GM18519 (cell line): ENCODE data around the gene TMTC2.

ENCODE experiments used
- ATAC-seq: cut with Tn5 transposase; IDR thresholded peaks from one replicate; pipeline ENCODE4 v1.9.1; 2021; ENCODE audit warnings: mild to moderate bottlenecking, moderate library complexity; ENCODE audit not compliant: unreplicated experiment, low FRiP score

TMTC2 gene

DNA sequence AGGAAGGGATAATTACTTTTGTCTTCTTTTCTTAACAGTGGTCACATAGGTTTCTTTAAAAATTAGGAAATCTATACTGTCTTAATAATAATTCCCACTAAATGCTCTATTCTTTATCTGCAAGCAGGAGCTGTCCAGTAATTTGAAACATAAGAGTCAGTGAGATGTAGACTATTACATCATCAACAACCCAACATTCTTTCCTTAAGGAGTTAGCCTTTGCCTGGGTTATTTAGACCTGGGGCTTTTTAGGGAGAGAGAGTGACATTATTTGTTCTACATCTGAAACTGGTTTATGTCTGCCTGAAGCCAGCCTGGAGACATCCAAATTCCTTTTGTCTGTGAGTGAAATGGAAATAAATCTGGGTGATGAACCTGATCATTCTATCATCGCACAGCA is 294.4 kb downstream of the TMTC2 start:
- ATAC-seq = no peak

DNA sequence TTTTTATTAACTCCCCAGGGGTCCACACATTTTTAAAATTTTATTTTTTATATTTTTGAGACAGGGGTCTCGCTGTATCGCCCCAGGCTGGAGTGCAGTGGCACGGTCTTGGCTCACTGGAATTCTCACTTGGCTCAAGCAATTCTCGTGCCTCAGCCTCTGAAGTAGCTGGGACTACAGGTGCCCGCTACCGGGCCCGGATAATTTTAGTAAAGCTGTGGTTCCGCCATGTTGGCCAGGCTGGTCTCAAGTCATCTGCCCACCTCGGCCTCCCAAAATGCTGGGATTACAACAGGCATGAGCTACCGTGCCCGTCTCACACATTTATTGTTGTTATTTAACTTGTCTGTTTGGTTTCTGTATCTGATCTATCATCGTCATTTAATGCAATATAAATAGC is 307.4 kb downstream of the TMTC2 start:
- ATAC-seq = no peak

DNA sequence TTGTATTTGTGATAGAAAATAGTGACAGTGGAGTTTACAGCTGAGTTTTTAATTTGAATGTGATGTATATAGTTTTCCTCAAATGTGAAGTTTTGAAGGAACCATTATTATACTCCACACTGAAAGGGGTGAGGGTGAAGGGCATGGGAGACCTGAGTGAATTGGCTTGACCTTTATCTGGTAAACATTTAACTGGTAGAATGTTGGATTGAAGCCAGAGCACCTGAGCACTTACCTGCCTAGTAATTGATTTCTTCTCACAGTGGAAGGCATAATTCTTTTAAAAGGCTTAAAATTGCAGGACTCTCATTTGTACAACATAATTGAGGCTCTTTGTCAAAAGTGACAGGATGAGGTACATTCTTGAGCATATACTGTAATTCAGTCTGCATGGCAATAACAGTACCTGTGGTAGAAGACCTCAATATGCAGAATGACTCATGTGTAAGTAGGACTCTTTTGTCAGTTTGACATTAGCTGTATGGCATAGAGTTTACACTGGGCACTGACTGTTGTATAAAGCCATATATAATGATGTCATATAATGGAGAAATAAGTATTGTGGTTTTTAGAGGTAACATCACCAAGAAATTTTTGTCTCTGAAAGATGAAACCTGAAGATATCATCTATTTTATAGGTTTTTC is 309.6 kb downstream of the TMTC2 start:
- ATAC-seq = peak; percentile 94

DNA sequence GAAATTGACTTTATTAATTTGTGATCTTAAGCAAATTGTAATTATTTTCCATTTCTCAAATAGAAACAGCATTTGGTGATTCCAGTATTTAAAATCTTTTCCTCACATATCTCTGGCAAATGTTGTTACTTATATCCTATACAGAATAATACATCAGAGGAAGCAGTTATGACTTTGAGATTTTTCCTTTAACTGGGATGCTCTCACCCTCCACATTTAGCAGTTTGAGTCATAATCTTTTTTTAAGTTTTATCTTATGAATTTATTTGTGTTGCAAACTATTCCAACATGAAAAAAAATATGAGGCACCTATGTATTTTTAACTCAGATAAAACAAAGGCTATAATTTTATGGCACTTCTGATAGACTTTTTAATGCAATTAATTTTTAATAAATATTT is 311.8 kb downstream of the TMTC2 start:
- no peak for ATAC-seq

DNA sequence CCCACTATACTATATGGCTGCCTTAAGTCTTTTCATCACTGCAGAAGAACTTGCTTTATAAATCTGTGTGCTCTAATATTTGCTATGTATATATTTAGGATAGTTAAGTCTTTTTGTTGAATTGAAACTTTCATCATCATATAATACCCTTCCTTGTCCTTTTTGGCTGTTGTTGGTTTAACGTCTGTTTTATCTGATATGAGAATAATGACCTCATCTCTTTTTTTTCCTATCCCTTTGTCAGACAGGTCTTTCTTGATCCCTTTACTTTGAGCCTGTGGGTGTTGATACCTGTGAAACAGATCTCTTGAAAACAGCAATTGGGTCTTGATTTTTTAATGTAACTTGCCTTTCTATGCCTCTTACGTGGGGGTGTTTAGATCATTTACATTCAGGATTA is 316.3 kb downstream of the TMTC2 start:
- no peak for ATAC-seq

DNA sequence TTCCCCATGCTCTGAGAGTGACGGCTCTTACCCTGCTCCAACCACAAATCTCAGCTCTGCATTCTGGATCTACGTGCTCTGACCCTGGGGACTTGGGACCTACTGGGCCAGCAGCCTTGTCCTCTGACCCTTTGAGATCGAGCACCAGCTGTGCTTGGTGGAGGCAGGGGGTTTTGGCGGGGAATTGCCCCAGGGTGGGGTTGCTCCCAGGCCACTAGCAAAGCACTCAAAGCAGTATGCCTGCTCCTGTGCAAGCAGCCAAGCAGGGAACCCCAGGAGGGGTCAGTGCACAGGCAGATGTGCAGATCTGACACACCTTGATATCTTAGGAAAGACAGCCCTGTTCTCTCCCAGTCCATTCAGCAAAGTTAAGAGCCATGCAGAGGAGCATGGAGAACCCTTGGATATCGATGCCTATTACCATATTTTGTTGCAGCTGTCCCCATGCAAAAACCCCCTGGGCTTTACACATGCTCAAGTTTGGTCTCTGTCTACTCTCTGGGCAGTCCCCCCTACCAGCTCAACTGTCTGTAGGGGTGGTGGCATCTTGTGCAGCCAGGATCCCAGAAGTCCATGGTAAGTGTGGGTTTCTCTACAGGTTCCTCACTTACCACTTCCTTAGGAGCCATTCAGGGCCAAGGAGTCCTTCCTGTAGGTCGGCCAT is 319.0 kb downstream of the TMTC2 start:
- ATAC-seq = no peak

DNA sequence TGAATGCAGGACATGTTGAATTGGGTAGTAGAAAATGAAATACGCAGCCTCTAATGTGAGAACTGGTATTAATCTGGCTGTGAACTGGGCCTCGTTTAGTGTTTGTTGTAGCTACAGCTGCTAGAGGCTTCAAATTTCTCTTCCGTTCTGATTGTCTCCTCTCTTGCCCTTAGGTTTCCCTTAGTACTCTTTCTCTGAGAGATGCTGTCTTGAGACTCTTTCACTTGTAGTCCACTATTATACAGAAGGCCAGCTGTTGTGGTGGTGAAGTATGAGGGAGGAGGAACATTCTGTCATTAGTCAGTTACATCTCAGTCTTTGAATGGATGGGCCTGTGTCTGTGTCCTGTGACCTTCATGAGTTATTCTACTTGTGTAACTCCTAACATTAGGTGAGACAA is 322.0 kb downstream of the TMTC2 start:
- ATAC-seq = no peak

DNA sequence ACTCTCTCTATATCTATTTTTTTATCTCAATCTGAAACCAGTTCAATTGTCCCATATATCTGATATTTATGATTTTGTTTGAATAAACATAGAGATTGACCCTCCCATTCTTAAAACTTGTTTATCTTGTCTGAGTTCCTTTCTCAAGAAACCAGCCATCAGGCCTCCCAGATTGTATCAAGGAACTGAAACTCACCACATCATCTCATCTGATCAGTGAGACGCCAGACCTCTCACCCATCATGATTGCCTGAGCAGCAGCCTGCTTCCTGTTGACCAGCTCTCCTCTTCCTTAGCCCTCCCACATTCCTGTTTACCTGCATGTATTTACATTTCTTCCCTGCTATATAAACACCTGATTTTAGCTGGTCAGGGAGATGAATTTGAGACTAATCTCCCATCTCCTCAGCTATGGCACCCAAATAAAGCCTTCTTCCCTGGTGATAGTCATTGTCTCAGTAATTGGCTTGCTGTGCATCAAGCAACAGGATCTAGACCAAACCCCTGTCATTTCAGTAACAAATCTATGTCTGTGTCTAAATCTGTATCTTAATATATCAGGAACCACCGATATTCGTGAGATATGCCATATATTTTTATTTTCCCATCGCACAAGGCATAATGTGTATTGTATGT is 323.6 kb downstream of the TMTC2 start:
- ATAC-seq = no peak

DNA sequence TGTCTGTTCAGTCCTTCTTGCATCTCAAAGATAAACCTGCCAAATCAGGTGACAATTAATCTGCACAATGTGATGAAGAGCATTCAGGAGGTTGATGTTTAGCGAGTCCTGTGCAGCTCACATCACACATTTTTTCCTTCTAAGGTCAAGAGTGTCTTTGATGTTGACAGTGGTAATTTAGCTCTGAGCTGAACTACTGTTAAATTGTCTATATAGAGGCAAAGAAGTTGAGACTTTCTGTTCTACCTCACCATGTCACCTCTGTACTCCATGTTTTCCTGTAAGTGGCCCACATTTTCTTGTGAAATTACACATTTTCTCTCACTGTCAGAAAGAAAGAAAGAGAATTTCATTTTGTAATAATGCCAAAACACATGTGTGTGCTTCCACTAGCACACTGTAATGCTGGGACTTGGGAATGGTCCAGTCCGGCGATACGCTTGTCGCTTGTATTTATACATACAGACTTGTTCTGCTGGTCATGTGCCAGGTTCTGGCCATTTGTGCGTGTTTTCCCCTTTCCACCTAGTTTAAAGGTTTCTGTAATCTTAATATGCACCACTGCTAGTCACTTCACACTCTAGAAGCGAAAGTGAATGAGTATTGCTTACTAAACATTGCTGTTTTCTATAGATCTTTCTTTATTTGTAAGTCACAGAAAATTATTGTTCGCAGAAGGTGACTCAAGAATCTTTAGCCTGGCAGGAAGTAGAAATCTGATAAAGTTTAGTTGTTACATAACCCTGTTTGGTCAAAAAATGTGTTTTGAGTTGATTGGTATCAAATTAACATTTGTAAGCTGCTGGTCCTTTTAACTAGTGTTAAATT is 328.9 kb downstream of the TMTC2 start:
- no peak for ATAC-seq

DNA sequence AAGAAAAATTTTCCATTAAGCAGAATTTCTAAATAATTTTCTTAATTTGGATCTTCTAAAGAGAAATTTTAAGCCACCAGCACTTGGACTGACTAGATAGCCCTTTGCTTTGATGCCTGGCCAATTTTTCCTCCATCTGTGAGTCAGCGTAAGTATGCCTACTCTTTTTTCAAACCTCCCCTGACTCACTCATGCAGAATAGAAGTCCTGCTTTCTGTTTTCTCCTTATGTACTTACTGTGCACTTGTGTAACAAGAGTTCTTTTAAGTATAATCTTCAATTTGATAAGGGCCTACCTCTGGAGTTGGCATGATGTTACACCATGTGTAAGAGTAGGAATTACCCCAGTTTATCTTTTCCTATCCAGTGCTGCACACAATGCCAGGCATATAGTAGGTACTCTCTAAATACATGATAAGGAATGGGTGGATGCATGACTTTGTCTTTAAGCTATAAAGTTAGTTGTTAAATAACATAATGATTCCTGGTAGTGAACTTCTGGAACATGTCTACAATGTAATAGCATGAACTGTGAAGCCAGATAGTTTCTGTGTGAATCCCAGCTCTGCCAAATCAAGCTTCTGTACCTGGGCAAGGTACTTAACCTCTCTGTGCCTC is 329.6 kb downstream of the TMTC2 start:
- no peak for ATAC-seq

DNA sequence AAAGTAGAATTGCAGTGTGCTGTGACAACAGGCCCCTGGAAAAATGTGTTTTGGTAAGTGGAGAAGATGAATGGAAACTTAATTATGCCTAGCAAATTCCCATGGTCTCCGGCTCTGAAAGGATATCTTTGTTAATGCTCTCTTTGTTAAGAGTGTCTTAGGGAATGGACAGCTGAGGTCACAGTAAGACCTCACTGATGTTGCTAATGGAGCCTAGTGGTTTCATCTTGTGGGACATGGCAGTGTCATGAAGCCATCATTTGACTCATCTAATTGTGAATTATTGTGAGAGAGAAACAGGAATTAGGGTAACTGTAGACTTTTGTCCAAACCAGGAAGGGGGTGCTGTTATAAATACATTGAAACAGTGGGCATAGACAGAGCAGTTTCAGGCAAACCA is 330.3 kb downstream of the TMTC2 start:
- ATAC-seq = no peak

DNA sequence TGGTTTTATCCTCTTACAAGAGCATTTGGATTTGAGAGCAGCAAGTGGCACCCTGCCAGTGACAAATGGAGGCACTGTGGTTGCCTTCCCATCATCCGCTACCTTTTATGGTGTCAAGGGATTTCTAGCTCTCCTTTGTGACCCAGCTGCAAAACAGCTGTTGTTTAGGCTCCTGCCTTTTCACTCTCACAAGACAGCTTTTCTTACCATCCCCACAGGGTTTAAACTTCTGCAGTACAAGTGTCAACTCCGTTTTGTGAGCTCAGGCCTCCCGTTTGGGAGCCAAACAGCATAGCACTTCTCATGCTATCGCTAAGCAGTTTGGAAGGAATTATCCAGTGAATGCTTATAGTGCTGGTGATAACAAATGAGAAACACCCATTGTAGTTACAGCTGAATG is 331.4 kb downstream of the TMTC2 start:
- ATAC-seq = no peak

DNA sequence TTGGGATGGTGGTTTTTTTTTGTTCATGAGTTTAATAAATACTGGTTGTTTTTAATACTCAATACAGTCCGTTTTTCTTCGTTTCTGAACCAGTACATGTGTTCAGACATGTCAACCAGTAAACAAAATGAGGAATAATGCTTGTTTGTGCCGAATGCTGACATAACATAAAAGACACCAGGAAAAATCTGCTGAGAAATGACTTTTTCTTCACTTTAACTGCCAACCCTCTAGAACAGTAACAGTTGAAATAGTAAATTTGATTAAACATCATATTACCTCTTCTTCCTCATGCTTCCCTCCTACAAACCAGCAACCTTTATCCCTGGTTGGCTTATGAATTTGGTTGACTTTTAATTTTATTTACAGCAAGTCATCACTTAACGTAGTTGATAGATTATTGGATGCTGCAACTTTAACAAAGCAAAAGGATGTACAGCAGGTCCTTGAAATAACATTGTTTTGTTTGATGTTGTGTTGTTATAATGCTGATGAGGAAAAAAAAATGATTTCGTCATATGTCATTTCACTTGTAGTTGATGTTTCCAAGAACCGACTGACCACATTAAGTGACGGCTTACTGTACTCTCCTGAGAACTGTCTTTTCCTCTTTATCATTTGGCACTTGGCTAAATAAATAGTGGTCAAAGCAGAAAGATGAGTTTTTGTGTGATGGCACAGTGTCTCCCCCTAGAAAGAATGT is 340.5 kb downstream of the TMTC2 start:
- ATAC-seq = no peak

DNA sequence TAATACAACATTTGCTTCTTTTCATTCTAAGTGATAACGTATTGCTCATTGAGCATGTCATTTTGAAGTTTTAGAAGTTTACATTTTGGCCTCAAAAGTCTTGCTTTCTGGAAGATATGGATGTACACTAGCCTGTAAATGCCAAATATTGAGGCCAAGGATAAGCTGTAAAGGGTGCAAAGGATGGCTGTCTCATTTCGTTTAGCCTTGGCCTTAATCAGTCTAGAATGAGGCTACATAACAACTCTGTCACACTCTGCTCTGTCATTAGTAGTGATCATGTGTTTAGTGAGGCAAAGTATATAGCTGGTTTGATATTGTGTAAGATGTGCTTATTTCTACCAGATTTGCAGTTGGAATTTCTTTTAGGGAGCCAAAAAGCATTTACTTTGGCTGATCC is 344.5 kb downstream of the TMTC2 start:
- ATAC-seq = no peak

DNA sequence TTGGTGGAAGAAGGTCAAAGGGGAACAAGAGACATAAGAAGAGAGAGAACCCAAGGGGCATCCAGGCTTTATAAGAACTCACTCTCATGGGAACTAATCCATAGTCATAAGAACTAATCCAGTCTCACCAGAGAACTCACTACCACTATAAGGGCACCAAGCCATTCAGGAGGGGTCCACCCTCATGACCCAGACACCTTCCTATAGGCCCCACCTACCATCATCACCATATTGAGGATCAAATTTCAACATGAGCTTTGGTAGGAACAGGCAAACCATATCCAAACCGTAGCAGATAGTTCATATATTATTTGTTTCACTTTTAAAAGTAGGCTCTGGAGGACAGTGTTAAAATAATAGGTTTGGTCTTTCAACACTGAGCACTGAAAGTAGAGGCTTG is 350.1 kb downstream of the TMTC2 start:
- ATAC-seq = no peak

DNA sequence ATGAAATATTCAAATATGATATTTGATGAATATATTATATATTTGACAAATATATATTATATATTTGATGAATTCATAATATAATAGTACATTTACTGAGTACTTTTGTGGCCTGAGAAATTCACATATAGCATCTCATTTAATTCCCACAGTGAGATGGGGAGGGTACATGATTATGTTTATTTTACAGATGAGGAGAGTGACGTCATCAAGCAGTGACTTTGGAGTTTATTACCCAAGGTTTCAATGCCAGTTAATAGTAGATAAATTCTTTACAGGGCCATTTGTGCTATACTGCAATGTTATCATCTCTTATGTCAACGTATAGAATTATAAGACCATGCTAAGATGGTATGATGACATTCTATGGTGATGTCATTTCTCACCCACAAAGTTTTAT is 352.7 kb downstream of the TMTC2 start:
- ATAC-seq = no peak

DNA sequence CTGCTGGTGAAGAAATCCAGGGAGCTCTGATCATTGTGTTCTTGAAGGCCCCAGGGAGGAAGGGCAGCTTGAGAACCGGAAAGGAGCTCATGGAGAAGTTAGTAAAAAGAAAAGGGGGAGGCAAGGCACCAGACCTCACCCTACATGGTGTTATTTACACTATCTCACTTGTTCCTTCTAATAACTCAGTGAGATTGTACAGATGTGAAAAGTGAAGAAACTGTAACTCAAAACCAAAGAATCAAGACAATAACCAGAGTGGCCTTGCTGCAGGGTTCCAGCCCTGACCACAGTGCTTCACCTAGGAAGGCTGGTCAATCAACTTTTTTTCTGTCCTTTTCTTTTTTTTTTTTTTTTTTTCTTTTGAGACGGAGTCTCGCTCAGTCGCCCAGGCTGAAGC is 353.6 kb downstream of the TMTC2 start:
- no peak for ATAC-seq

DNA sequence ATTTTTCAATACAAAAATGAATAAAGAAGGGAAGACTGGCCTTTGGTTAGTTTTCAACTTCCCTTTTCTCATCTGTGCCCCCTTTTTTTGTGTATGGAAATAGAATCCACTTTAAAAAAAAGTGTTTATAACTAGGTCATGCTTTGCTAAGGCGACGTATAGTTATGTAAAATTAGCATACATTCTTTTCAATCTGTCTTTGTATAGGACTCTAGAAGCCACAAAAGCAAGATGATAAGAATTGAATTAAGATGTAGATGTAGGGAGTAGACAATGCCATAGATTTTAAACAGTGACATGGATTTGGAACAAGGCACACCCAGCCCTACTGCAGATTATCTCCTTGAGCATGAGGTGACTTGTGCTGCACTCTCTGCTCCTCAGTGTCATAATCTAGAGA is 354.3 kb downstream of the TMTC2 start:
- no peak for ATAC-seq

DNA sequence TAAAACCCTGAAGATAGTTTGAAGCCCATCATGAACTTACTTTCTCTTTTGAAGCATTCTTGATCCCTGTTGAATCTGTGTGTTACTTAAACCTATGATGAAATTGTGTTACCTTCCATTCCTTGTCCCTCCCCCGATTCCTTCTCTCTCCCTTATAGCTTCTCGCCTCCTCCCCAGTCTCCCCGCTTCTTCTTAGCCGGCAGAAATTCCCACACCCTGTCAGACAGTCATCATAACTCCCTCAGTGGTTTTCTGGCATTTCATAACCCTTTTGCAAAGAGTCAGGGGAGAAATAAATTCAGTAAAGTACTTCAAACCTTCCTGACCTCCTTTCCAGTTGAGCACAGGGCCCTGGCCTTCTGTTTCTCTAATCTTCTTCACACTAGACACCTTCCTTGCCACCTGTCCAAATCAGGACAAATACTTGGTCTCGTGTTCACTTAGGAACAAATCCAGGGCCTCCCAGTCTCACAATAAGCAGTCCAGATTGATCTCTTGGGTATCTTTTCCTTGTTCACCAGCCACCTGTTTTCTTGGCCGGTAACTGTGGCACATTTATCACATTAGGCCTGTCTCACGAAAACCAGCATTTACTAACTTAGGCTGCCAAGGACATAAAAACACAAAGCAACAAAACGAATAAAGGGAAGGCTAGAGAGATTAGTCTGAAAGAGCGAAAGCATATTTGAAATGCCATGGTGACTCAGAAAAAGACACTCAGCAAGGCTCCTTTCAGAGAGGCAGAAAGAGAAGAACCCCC is 355.9 kb downstream of the TMTC2 start:
- no peak for ATAC-seq

DNA sequence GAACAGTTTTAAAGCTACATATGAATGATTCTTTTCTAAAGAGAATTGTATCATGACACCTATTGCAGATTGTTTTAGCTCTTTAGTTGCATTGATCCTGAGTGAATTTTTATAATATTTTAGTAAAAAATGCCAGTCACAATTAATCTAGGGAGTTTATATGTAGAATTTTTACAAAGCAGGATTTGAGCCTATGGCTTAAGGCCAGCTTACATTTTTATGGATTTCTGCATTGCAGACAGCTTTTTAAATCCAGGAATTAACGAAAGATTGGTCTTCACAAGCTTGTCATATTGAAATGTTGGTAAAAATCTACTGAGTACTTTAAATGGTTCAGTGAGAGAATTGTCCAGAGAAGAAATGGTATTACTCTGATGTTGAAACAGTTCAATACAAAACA is 358.0 kb downstream of the TMTC2 start:
- ATAC-seq = no peak
